Activated effector memory CD4-positive, alpha-beta T cell treated with anti-CD3 and anti-CD28 coated beads, Interleukin-2, amount 50 U/mL, for 16 hours (primary cell): ENCODE measurements around the gene DNM3.
"Not testable (repeated sequence)": the region's sequence is repeated elsewhere in the genome, so short reads cannot be mapped to it uniquely, and the experiment has no call there.

Experiments
- DNase-seq: peaks from one replicate; pipeline ENCODE4 v3.0.0-alpha.2; 2020

DNM3 gene

DNA sequence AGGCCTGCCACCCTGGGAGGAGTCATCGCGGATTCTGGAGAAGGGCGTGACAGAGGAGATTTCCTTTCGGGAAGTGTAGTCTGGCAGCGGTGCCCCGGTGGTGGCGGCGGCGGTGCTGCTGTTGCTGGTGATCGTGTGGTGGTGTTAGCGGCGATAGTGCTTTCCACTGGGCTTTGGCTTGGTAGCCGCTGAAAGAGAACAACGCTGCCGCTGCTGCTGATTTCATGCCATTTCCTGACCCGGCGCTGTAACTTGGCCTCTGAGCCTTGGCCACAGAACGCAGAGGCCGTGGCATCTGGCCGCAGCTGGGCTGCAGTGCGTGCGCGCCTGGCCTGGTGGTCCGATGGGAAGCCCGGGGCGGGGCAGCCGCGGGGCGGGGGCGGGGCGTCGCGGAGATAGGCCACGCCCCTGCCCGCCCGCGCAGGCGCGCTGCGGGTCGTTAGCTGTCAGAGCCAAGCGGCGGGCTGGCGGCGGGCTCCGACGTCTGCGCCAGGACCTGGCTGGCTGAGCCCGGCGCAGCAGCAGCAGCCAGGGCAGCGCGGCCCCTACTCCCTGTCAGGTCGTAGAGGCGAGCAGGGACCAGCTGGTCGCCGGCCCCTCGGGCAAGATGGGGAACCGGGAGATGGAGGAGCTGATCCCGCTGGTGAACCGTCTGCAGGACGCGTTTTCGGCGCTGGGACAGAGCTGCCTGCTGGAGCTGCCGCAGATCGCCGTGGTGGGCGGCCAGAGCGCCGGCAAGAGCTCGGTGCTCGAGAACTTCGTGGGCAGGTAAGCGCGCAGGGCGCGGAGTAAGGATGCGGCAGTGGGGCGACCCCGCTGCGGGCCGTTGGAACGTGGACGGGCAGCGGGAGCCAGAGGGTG is at the start of gene DNM3:
Gene DNM3, plus strand, starts transcription at position 449 of the 861 bp plus-strand sequence. Its CDS starts 159 bp downstream, at position 608.
- peak; percentile 93 for DNase-seq

DNA sequence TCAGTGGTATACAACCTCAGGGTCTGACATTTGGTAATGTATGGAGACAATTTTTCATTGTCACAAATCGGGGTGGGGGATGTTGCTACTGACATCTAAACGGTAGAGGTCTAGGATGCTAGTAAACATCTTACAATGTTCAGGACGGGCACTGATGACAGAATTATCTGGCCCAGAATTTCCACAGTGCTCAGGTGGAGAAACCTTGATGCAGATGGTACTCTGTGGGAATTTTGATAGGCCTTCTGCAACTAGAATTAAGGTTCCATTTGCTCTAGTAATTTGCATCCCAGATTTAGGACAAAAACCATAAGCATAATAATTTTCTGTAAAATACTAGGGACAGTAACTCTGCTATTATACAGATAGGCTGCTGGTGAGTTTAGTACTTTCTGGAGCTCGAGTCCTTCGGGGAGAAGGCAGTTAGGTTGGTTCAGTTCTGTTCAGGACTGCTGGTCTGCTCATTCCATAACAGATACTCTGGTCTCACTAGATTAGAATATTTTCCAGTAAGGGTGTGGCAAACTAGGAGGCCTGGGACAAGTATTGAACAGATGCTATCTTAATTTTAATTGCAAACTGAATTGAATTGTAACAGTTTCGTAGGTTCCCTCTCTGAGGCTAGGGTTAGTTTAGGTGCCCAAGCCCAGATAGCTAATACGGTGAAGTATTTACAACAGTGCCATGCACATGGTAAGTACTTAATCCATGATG is 48.5 kb upstream of the DNM3 start:
- no peak for DNase-seq

DNA sequence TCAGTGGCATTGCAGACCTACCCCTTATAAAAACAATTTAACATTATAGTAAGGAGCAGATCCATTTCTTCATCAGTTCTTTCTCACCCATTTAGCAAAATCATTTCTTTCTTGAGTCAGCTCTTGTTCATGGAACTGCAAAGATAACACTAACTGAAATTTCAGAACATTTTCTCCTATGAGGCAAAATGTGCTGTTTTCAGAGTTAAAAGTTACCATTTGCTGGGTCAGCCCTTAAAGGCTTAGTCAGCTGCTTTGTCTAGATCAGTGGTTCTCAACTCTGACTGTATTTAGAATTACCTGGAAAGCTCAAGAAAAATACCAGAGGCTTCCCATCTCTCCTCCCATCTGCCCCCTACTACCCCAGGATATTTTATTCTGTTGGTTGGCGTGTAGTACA is 47.7 kb upstream of the DNM3 start:
- no peak for DNase-seq

DNA sequence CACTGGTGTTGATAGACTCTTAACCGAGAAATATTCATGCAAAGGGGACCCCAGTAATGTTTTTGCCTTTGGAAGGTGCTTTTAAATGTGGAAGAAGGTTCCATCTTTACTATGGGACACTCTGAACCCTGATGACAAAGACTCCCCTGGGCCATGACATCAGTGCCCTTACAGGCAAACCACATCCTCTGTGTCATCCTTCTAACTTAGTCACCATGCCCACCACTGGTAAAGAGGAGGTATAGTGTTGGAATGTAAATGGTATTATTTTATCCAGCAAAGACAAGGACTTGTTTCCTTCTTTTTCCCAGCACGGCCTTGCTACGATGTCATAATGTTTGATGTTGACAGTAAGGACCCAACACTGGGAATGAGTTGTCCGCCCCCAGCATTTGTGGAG is 47.2 kb upstream of the DNM3 start:
- peak; percentile 76 for DNase-seq

DNA sequence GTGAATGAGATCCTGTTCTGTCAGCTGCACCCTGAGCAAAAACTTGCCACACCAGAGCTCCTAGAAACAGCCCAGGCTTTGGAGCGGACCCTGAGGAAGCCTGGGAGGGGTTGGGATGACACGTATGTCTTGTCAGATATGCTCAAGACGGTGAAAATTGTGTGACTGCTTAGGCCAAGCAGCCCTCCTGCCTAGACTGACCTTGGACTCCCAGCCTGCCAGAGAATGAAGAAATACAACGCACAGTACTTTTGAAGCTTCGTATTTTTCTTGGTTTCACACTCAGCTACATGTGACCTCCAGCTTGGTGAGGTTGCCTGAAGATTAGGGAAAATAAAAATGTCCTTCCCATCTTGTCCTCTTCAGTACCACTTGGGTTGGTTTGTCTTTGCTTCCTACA is 44.7 kb upstream of the DNM3 start:
- DNase-seq, result no peak

DNA sequence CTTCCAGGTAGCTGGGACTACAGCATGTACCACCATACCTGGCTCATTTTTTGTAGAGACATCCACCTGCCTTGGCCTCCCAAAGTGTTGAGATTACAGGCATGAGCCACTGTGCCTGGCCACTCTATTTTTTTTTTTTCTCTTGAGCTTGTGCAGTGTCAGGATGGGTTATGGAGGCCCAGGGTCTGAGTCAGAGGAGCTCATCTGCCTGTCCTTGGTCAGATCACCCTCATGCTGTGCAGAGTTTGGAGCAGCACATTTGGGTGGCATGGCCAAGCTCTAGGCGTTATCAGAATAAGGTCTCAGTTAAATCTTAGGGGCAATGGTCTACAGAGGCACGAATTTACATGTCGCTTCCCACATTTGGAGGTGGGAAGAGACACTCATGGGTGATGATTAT is 43.0 kb upstream of the DNM3 start:
- DNase-seq, result no peak

DNA sequence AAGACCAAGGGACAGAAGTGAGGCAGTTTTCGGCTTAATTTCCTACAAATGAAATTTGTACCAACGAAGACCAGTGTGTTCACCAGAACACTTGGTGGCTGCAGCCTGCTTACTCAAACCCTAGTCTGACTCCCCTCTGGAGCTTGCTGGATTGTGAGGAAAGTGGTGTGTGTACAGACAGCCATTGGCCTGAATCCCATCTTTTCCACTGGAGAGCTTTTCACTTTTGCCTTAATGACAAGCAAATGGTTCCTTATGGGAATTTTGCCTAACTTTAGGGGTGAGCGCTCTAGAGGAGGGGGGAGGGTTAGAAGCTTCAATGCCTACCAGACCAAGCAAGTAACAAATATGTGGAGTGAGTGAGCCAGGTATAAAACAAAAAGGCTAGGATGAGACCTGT is 42.5 kb upstream of the DNM3 start:
- DNase-seq, result no peak

DNA sequence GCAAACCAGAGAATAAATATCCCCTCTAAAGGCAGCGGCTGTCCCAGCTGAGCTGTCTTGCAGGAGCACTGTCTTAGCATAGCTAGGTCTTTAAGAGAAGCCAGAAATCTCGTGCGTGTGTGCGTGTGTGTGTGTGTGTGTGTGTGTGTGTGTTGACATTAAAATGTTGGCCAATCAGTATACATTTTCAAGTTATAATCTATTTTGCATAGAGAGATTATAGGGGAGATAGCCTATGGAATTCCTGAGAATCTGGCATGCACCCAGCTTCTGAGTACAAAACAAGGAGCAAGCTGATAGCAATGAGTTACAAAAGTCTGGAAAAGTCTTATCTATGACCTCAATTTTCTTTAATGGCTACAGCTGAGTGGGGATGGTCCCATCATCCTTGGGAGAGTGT is 42.1 kb upstream of the DNM3 start:
- no peak for DNase-seq

DNA sequence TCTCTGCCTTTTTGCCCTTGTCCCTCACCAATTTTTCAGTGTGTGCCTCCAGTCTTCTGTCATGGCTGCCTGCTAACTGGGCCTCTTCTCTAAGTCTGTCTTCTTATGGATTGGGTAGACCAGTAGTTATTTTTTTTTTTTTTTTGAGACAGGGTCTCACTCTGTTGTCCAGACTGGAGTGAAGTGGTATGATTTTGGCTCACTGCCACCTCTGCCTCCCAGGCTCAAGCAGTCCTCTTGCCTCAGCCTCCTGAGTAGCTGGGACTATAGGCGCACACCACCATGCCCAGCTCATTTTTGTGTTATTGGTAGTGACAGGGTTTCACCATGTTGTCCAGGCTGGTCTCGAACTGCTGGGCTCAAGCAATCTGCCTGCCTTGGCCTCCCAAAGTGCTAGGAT is 41.6 kb upstream of the DNM3 start:
- DNase-seq, result not testable (repeated sequence)

DNA sequence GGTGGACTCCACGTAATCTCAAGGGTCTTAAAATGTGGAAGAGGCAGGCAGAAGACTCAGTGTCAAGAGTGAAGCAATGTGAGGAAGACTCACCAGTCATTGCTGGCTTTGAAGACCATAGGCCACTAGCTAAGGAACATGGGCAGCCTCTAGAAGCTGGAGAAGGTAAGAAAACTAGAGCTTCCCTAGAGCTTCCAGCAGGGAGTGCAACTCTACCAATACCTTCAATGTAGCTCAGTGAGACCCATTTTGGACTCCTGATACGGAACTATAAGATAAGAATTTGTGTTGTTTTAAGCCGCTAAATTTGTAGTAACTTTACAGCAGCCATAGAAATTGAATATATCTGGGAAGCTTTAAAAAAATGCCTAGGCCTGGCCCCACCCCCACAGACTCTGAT is 41.0 kb upstream of the DNM3 start:
- no peak for DNase-seq

DNA sequence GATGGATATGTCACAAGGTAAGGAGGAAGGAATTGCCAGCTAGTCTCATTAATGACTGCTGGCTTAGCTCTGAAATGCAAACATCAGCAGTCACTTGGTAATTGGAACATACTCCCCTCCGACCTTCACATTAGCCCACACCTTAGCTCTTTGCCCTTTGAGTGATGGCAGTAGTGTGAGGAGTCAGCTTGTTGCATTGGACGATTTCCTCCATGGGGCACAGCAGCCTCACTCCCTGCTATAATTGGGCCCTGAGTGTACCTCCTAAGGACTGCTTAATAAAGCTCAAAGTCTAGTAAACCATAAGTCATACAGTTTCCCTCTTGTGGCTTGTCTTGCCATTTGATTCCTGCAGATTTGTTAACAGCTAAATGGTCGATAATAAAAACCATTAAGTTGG is 40.4 kb upstream of the DNM3 start:
- no peak for DNase-seq

DNA sequence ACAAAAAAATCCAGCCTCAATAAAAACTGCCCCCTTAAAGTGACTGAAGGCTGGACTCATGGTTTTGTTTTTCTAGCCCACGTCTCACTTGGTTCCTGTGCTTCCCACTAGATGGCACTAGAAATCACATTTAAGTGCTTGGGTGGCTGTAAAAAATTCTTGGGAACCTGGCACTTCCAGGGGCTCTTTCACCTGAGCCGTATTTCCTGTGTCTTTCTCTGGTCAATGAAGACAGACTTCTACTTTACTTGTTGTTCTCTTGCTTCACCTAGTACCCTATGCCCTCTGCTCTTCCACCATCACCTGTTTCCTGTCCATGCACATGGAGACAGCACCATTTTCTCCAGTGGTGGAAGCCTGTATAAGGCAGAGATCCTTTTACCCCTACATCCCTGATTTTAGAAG is 39.8 kb upstream of the DNM3 start:
- DNase-seq, result no peak

DNA sequence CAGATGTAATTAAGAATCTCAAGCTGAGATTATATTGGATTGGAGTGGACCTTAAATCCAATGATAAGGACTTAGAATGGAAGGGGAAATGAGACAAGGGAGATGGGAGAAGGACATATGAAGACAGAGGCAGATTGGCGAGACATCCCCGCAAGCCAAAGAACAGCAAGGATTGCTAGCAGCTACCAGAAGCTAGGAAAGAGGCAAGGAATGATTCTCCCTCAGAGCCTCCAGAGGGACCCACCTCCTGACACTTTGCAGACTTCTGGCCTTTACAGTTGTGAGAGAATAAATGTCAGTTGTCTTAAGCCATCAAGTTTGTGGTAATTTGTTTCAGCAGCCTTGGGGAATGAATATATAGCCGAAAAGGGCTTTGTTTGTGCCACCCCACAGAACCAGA is 39.1 kb upstream of the DNM3 start:
- DNase-seq, result no peak

DNA sequence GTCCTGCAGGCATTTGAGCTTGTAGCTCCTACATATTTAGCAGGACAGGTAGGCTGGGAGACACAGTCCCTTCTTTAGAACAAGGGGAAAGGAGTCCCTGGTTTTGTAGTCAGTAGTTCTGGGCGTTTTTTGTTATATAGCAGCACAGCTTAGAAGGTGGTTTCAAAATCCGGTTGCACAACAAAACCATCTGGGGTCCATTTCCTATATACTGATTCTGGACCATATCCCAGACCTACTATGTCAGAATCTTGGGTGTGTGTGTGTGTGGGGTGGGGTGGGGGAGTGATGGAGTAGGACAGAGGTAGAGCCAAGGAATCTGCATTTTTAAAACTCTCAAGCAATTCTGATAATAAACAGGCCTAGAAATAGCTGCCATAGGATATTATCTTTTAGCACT is 38.3 kb upstream of the DNM3 start:
- no peak for DNase-seq

DNA sequence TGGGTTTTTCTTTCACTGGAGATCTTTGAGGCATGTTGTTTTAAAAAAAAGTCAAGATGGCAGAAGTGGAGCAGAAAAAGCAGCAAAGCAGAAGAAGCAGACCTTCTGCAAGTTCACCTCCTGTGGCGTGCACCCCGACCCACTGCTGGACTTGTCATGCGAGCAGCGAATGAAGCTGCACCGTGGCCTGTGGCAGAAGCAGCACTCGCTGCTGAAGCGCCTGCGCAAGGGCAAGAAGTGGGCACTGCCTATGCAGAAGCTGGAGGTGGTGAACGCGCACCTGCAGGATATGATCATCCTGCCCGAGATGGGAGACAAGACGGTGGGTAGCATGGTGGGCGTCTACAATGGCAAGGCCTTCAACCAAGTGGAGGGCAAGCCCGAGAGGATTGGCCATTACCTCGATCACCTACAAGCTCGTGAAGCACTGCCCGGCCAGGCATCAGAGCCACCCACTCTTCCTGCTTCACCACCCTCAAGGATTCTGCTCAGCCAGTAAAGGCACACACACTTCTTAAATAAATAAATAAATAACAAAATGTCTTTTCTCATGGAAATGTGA is 37.8 kb upstream of the DNM3 start:
- no peak for DNase-seq

DNA sequence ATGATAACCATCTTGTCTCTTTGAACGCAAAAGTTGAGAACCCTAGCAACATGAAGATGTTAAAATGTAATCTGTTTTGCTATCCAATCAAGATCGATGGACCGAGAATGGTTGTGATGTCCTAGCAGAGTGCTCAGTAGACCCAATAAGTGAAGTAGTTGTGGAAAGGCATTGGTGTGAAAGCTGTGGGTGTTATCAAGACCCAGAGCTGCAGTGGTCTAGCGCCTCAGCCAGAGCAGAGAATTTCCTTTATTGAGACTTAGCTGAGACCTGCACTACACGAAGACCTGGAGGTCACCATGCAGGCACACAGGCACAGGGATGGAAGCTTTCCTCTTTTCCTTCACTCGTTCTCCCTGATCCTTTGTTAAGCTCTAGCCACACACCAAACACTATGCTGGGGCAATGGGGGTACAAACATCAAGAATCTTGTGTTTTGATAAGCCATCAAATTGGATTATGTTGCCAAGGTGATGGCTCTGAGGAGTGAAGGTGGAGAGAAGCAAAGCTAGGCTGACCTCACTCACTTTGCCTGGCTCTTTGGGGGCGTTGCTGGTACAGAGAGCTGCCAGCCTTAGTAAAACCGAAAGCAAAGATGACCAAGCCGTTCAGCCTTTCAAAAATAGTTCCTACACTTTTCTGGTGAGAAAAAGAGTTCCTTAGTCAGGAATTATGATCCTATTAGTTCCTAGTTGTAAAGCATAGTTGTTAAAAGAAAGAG is 35.7 kb upstream of the DNM3 start:
- DNase-seq, result no peak

DNA sequence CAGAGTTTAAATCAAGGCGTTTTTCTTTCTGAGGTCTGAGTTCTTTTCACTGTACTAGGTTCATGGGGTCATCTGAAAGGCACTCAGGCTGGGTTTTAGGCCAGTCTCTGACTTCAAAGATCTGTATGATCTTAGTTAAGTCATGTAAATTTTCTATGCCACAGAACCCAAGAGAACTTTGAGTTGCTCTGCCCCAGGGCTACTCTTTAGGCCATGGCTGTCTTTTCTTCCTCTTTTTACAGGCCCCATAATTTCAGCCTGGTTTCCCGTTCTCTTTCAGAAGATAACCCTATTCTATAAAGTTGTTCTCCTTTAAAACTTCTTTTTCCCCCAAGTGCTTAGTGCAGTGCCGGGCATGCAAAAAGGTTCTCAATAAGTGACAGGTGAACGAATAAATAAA is 33.7 kb upstream of the DNM3 start:
- DNase-seq, result no peak

DNA sequence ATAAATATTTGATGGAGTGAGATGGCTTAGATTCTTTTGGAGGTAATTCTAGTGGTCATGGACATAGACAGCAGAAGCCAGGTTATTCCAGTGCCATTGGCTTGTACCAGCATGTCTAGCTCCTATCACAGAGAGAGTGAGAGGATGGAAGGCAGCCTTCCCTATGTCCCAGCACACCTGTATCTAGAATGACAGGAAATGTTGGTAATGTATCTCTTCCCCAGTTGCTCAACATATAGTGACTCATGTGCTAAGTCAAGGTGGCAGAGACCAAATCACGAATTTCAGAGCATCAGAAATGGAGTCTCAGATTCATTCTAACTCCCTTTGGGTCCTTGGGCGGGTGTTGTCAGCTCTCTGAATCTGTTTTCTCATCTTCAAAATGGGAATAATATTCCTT is 31.5 kb upstream of the DNM3 start:
- no peak for DNase-seq

DNA sequence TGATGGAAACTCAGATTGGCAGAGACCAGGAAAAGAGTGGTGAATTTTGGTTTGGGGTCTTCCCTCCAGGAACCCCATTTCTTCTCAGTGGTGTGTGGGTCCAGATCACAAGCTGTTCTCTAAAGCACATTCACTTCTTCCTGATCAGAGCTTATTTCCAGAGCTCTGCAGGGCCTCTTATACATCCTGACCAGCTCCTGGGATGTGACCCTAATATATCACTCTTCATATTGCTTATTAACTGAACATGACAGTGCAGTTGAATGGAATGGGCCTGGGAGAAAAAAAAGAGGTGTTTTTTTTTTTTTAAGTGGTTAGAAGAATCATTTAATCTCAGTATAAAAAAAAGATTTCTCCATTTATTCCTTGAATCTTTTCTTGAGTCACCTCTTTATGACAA is 29.6 kb upstream of the DNM3 start:
- DNase-seq, result no peak

DNA sequence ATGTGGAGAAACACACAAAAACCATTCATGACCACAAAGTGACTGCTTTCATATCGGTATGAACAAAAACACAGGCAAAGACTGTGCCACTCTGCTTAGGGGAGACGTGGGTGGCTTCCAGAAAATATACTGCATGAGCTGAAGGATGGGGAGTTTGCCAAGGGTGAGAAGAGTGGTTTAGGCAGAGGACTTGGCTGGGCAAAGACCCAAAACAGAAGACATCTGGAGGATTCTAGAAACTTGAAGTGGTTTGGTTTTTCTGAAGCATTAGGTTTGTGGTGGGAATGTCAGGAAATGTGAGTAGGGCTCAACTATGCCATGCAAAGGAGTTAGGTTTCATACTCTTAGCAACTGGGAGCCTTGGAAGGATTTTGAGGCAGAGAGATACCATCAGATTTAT is 26.6 kb upstream of the DNM3 start:
- DNase-seq, result no peak

DNA sequence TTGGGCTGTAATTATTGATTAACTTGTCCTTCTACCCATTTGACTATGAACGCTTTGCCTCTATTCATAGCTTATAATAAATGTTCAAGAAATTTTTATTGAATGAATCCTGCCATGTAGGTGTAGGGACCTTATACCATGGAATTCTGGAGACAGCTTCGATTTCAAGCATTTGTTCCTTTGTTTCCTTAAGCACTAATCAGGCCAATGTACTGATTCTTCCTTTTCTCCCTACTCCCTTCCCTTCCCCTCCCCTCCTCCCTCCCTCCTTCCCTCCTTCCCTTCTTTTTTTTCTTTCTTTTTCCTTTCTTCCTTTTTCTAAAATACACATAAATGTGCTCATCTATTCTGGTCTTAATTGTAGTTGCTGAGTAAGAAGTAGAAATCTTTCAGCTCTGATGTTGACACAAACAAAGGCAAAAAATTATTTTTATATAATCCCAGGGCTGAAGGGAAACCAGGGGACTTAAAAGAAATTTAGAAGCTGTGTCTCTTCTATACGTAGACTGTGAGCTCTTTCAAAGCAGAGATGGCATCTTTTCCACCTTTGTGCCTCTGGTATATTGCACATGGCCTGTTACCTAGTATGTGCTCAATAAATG is 24.9 kb upstream of the DNM3 start:
- DNase-seq, result no peak

DNA sequence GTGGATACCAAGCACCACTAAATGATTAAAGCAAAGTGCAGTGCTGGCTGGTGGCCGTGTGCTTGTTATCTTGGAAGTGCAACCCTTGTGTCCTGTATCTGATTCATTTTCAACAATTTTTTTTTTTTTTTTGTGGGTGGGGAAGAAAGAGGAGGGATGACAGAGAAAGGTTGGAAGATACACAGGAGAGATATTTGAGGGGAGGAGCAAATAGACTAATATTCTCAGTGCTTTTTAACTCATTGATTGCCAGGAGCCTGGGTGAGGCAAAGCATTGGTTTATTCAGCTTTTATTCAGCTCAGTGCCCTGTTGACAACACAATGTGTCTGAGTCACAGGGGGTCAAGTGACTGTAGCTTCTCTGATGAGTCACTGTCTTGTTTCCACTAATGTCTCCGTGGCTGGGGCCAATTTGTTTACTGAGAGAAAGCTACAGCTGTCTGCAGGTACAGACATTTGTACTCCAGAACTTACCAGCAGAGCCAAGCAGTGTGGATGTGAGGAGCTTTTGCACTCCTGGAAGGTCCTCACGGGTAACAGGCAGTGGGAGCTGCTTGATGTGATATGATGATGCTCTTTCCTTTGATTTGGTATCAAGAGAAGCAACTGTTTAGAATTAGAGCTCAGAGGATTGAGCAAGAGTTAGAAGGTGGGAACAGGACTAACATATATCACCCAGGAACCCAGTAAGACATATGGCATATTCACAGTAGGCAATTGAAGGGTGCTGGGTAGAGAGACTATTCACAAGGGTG is 23.6 kb upstream of the DNM3 start:
- peak; percentile 71 for DNase-seq
